ENCODE results near the gene LAMA2. TPM values are rescaled to one million over a fixed set of nuclear protein-coding genes. Genes with fewer than 3 reads are reported as not detected.

LAMA2 gene
- total RNA-seq, 2 donors from 2014 or later = 2.2 to 3.4 TPM

DNA sequence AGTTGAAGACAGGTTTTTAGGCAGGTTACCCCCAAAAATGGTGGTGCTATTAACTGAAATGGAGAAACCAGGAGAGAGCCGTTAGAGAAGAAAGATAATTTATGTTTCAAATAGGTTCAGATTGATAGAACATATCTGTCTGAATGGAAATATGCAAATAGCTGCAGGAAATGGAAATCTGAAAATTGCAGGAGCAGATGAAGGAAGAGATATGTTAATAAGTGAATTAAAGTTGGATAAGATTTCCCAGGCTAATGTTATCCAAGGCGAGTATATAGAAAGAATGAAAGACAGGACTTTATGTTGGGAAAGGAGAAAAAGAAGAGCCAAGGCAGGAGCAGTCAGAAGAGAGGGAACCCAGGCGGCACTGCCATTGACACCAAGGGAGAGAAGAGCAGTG is 461.4 kb downstream of the LAMA2 start:
- H3K9me3 ChIP-seq (ENCODE audit: control insufficient read depth, low read length, poor library complexity, severe bottlenecking) = no peaks in the 10 kb centered on the region
- ATAC-seq = no peak
- no peak overlapping the region for H3K27ac Mint-ChIP-seq
- H3K36me3 Mint-ChIP-seq (ENCODE audit: low read depth) = peaks cover 4% of the 10 kb centered on the region
- H3K27me3 Mint-ChIP-seq = no peaks in the 10 kb centered on the region
- H3K4me3 Mint-ChIP-seq = no peak overlapping the region
- DNase-seq = no peak
- no peaks in the 10 kb centered on the region for H3K4me1 Mint-ChIP-seq

DNA sequence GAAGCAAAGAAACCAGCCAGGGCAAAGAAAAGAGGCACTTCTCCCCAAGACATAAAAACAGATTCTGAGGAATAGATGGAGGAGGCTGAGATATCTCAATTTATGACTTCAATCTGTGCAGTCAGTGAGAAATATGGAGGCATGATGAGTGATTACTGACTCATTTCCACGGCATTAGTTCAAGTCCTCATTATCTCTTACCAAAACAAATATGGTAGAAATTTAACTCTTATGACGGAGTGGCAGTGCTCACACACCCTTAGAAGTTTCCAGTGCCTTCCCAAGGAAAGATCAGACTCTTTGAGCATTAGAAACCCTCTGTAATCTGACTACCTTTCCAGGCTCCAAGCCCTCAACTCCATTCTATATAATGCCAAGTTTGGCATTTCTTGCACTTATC is 463.0 kb downstream of the LAMA2 start:
- H3K4me1 Mint-ChIP-seq = no peaks in the 10 kb centered on the region
- no peak for ATAC-seq
- no peak for DNase-seq
- H3K27ac Mint-ChIP-seq = no peak overlapping the region
- no peaks in the 10 kb centered on the region for H3K9me3 ChIP-seq (ENCODE audit: control insufficient read depth, low read length, poor library complexity, severe bottlenecking)
- H3K4me3 Mint-ChIP-seq = no peak overlapping the region
- peaks cover 4% of the 10 kb centered on the region for H3K36me3 Mint-ChIP-seq (ENCODE audit: low read depth)
- H3K27me3 Mint-ChIP-seq = no peaks in the 10 kb centered on the region

DNA sequence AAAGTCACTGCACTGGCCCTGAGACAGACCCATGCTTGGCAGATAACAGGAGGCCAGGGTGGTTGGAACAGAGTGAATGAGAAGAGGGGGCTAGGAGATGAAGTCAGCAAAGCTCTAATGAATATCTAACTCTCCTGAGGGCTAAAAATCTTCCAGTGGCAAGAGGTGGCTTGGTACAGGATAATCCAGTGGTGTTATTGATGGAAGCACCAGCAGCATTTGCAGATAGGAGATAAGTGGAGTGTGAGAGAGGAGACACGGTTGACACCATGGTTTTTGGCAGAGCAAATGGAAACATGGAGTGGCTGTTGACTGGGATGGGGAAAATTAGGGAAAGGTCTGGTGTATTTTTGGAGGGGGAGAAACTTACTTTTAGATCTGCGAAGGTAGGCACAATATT is 464.0 kb downstream of the LAMA2 start:
- H3K36me3 Mint-ChIP-seq (ENCODE audit: low read depth) = peaks cover 4% of the 10 kb centered on the region
- ATAC-seq = no peak

DNA sequence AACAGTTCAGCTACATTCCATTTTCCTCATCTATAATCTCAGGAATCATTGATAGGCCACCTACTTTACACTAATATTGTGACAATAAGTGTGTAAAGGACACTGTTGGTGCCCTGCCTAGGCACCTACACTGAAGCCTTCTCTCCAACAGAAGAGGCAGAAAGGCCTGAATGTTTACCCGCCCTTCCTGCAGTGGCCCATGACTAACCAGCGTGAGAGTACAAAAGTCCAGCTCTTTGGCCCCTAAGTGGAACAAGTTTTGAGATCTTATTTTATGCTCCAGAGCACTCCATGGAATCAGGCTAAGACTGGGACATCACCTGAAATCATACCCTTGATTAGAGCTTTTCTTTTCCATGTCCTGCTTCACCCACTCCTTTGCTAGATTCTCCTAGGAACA is 467.3 kb downstream of the LAMA2 start:
- Mint-ChIP-seq H3K36me3 (ENCODE audit: low read depth) (peaks cover 2% of the 10 kb centered on the region), H3K4me3 (no peak overlapping the region), H3K4me1 (no peaks in the 10 kb centered on the region), H3K27ac (no peak overlapping the region), H3K27me3 (no peaks in the 10 kb centered on the region)
- no peak for ATAC-seq
- no peaks in the 10 kb centered on the region for H3K9me3 ChIP-seq (ENCODE audit: control insufficient read depth, low read length, poor library complexity, severe bottlenecking)
- DNase-seq = no peak

More for the DNA sequence above, 464.0 kb downstream of the LAMA2 start:
- no peak for DNase-seq
- no peak overlapping the region for H3K4me3 Mint-ChIP-seq
- no peaks in the 10 kb centered on the region for H3K27me3 Mint-ChIP-seq
- H3K9me3 ChIP-seq (ENCODE audit: control insufficient read depth, low read length, poor library complexity, severe bottlenecking) = no peaks in the 10 kb centered on the region
- H3K27ac Mint-ChIP-seq = no peak overlapping the region
- H3K4me1 Mint-ChIP-seq = no peaks in the 10 kb centered on the region

DNA sequence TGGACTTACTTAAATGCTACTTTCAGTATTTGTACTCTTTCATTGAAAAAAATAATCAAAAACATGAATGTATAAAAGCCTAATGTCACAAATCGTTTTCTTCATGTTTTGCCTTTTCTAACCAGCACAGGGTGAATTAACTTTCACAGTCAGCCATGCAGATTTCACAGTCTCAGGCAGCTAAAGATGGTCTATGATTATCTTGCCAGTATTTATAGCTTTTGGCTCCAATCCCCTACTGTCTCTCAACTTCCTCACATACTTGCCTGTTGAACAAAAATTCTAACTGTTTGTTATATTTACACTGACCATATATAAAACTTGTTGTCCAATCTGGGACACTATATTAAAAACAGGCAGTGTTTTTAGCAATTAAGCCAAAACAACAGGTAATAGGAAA is 468.9 kb downstream of the LAMA2 start:
- no peak overlapping the region for H3K27ac Mint-ChIP-seq
- DNase-seq (no peak), ATAC-seq (no peak)
- H3K4me1 Mint-ChIP-seq = peaks cover 4% of the 10 kb centered on the region
- no peaks in the 10 kb centered on the region for H3K9me3 ChIP-seq (ENCODE audit: control insufficient read depth, low read length, poor library complexity, severe bottlenecking)
- no peaks in the 10 kb centered on the region for H3K27me3 Mint-ChIP-seq
- H3K4me3 Mint-ChIP-seq = no peak overlapping the region
- peaks cover 2% of the 10 kb centered on the region for H3K36me3 Mint-ChIP-seq (ENCODE audit: low read depth)

DNA sequence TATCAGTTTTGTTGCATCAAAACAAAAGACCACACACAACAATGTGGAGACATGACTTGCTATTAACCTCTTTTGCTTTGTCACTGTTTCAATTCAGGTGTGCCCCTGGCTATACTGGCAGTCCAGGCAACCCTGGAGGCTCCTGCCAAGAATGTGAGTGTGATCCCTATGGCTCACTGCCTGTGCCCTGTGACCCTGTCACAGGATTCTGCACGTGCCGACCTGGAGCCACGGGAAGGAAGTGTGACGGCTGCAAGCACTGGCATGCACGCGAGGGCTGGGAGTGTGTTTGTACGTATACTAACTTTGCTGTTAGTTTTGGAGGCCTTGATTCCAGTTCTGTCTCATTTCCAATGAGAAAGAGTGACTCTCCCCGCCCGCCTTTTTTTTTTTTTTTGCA is 470.1 kb downstream of the LAMA2 start:
- no peak for ATAC-seq
- Mint-ChIP-seq H3K36me3 (ENCODE audit: low read depth) (peaks cover 2% of the 10 kb centered on the region), H3K4me3 (peak overlapping the region; percentile 45), H3K27me3 (no peaks in the 10 kb centered on the region), H3K4me1 (peaks cover 7% of the 10 kb centered on the region), H3K27ac (no peak overlapping the region)
- DNase-seq = no peak
- H3K9me3 ChIP-seq (ENCODE audit: control insufficient read depth, low read length, poor library complexity, severe bottlenecking) = no peaks in the 10 kb centered on the region

DNA sequence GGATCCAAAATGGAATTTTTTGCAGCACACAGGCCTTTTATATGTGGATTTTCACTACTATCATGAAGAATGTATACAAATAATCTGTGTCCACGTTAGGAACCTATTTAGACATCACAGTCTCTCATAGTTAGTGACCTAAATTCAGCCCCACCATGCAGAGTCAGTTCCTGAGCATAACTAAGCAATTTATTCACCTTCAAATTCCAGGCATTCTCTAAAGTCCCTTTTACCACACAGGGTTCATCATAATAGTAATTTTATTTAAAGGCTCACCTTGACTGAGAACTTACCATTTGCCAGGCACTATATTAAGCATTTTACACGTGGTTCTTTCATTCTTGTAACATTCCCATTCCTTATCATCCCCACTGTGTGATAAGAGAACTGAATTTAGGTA is 473.2 kb downstream of the LAMA2 start:
- H3K4me1 Mint-ChIP-seq = peaks cover 9% of the 10 kb centered on the region
- ATAC-seq = no peak
- DNase-seq = no peak
- no peak overlapping the region for H3K4me3 Mint-ChIP-seq
- no peak overlapping the region for H3K27ac Mint-ChIP-seq
- H3K27me3 Mint-ChIP-seq = no peaks in the 10 kb centered on the region
- H3K36me3 Mint-ChIP-seq (ENCODE audit: low read depth) = peaks cover 2% of the 10 kb centered on the region
- no peaks in the 10 kb centered on the region for H3K9me3 ChIP-seq (ENCODE audit: control insufficient read depth, low read length, poor library complexity, severe bottlenecking)

DNA sequence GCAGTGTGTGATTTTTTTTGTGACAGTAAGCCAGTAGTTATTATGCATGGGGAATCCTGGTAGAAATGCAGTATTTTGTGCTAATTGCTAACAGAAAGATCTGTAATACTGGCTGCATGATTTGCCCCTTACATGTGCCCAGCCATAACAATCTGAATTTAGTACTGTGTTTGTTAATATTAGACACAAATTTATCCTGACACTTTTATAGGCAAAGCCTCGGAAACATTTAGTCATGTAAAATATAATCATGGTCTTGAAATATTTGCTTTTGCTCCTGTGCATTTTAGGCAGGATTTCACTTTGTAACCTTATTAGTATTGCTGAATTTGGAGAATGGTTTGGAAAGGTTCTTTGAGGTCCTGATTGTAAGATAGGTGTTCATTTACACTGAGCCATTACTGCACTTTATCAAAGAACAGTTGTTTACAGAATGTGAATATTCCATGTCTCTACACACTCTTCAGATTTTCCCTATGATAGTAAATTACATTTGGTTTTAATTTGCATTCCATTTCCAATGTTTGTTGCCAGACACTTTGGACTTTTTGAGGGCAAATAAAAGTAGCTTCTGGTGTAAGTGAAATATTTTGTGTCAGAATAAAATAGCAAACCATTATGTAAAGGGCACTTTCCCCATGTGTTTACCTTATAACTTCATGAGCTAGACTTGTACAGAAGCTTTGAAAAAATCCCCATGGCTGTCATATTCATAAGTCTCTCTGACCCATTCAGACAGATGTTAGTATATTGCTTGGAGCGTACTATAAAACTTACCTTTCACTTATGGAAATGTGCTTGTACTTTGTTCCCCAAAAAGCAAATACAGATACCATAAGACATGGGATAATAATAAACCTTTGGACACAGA is 477.1 kb downstream of the LAMA2 start:
- DNase-seq = no peak
- H3K27ac Mint-ChIP-seq = no peak overlapping the region
- ATAC-seq = no peak
- peaks cover 9% of the 10 kb centered on the region for H3K4me1 Mint-ChIP-seq
- no peak overlapping the region for H3K4me3 Mint-ChIP-seq
- H3K9me3 ChIP-seq (ENCODE audit: control insufficient read depth, low read length, poor library complexity, severe bottlenecking) = no peaks in the 10 kb centered on the region
- H3K36me3 Mint-ChIP-seq (ENCODE audit: low read depth) = no peaks in the 10 kb centered on the region
- no peaks in the 10 kb centered on the region for H3K27me3 Mint-ChIP-seq

DNA sequence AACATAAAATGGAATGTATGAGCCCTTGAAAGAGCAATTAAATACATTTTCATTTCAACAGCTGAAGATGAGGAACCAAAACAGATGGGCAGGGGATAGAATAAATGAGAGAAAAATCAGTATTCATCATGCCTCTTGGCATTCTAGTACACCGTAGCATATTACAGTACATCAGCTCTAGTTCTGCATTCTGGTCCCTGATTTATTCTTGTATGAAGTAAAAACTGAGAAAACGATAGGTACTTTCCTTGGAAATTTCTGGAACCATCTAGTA is 477.7 kb downstream of the LAMA2 start:
- DNase-seq = no peak
- Mint-ChIP-seq H3K27ac (no peak overlapping the region), H3K4me1 (peaks cover 6% of the 10 kb centered on the region), H3K36me3 (ENCODE audit: low read depth) (no peaks in the 10 kb centered on the region), H3K27me3 (no peaks in the 10 kb centered on the region), H3K4me3 (no peak overlapping the region)
- ATAC-seq = no peak
- H3K9me3 ChIP-seq (ENCODE audit: control insufficient read depth, low read length, poor library complexity, severe bottlenecking) = no peaks in the 10 kb centered on the region

DNA sequence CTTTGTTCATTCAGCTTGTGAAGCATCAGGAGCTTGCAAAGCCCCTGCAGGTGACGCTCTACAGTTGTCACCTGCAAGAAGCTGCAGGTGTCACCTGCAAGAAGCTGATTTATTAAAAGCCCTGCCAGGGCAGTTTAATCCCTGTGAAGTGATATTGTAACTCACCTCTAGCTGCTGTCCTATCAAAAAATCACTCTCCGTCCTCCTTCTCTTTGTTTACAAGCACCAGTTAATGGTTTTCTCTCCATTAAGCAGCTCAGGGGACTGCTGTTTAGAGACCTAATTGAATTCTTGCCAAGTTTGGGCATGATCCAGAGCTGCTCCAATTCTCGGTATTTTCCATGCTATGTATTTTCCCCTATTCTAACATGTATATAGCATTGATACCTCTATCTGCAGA is 481.1 kb downstream of the LAMA2 start:
- H3K9me3 ChIP-seq (ENCODE audit: control insufficient read depth, low read length, poor library complexity, severe bottlenecking) = no peaks in the 10 kb centered on the region
- H3K4me3 Mint-ChIP-seq = no peak overlapping the region
- no peaks in the 10 kb centered on the region for H3K36me3 Mint-ChIP-seq (ENCODE audit: low read depth)
- ATAC-seq (no peak), DNase-seq (no peak)
- H3K27me3 Mint-ChIP-seq = no peaks in the 10 kb centered on the region
- peaks cover 8% of the 10 kb centered on the region for H3K4me1 Mint-ChIP-seq
- H3K27ac Mint-ChIP-seq = no peak overlapping the region

DNA sequence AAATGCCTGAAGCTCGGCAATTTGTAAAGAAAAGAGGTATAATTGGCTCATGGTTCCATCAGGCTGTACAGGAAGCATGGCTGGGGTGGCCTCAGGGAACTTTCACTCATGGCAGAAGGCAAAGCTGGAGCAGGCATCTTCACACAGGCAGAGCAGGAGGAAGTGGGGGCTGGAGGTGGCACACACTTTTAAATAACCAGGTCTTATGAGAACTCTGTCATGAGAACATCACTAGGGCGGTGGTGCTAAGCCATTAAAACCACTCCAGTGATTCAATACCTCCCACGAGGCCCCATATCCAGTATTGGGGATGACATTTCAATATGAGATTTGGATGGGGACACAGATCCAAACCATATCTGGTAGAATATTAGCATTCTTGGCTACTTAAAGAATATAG is 481.8 kb downstream of the LAMA2 start:
- peaks cover 12% of the 10 kb centered on the region for H3K4me1 Mint-ChIP-seq
- DNase-seq = no peak
- no peak for ATAC-seq
- no peaks in the 10 kb centered on the region for H3K27me3 Mint-ChIP-seq
- H3K27ac Mint-ChIP-seq = no peak overlapping the region
- no peaks in the 10 kb centered on the region for H3K36me3 Mint-ChIP-seq (ENCODE audit: low read depth)
- no peaks in the 10 kb centered on the region for H3K9me3 ChIP-seq (ENCODE audit: control insufficient read depth, low read length, poor library complexity, severe bottlenecking)
- no peak overlapping the region for H3K4me3 Mint-ChIP-seq

DNA sequence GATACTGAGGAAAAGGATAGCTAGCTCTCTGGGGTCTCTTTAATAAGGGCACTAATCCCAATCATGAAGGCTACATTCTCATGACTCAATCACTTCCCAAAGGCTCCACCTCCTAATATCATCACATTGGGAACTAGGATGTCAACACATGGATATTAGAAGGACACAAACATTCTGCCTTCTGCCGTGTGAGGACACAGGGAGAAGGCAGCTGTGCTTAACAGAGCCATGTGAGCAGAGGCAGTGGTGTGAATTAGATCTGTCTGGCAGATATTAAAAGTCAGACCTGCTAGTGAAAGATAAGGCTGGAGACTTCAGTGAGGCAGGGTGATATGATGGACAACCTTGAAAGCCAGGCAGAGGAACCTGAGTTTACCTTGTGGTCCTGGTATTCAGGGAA is 485.1 kb downstream of the LAMA2 start:
- ATAC-seq = no peak
- Mint-ChIP-seq H3K4me1 (peaks cover 17% of the 10 kb centered on the region), H3K27ac (no peak overlapping the region), H3K4me3 (no peak overlapping the region), H3K36me3 (ENCODE audit: low read depth) (peaks cover 2% of the 10 kb centered on the region), H3K27me3 (no peaks in the 10 kb centered on the region)
- H3K9me3 ChIP-seq (ENCODE audit: control insufficient read depth, low read length, poor library complexity, severe bottlenecking) = no peaks in the 10 kb centered on the region
- DNase-seq = no peak

DNA sequence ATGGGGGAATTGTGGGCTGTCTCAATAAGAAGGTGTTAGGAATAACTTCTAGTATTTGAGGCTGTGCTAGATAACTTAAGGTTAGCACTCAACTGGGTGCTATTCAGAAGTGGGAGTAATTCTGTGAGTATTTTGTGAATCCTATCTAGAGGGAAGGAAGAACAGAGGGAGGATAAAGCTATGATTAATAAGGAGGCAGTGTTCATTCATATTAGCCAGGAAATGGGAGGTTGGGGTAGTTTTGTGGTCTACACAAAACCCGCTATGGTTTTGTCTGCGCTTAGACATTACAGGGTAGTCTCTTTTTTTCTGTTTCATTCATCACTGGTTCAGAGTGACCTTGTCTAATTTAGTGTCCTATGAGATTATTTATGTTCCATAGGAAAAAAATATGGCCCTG is 486.0 kb downstream of the LAMA2 start:
- no peak for ATAC-seq
- no peak overlapping the region for H3K4me3 Mint-ChIP-seq
- peak overlapping the region; percentile 41 for H3K27ac Mint-ChIP-seq
- H3K27me3 Mint-ChIP-seq = no peaks in the 10 kb centered on the region
- peaks cover 17% of the 10 kb centered on the region for H3K4me1 Mint-ChIP-seq
- no peak for DNase-seq
- H3K36me3 Mint-ChIP-seq (ENCODE audit: low read depth) = peaks cover 2% of the 10 kb centered on the region
- no peaks in the 10 kb centered on the region for H3K9me3 ChIP-seq (ENCODE audit: control insufficient read depth, low read length, poor library complexity, severe bottlenecking)

DNA sequence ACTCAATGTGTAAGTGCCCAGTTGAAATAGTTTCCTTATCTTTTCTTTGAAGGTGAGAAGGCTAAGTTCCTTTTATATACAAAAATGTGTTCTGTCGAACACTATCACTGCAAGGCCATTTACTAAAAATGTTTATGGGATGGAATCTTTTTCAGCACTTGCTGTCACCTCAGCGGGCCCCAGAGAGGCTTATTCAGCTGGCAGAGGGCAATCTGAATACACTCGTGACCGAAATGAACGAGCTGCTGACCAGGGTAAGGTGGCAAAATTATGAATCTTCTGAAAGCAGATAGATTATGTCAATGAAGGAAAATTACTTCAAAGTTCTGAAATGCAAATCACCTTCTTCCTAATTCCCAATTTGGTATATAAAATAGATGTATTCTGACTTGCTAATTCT is 486.8 kb downstream of the LAMA2 start:
- ATAC-seq = no peak
- DNase-seq = no peak
- Mint-ChIP-seq H3K27me3 (no peaks in the 10 kb centered on the region), H3K36me3 (ENCODE audit: low read depth) (peaks cover 2% of the 10 kb centered on the region), H3K4me3 (peak overlapping the region; percentile 45), H3K4me1 (peaks cover 17% of the 10 kb centered on the region), H3K27ac (peak overlapping the region; percentile 41)
- H3K9me3 ChIP-seq (ENCODE audit: control insufficient read depth, low read length, poor library complexity, severe bottlenecking) = no peaks in the 10 kb centered on the region

All from T-helper 17 cell (primary cell).